LNCaP clone FGC (cell line): Measurements from ENCODE around the gene USF2.

Source experiments
- DNase-seq: peaks from one replicate; pipeline ENCODE4 v3.0.0-alpha.2; 2011; ENCODE audit warnings: low read depth
- H3K4me3 ChIP-seq: 2 replicates; pipeline ENCODE4 v1.5.1; 2011; ENCODE audit warnings: mild to moderate bottlenecking, low read depth, low read length, control low read depth
- TF ChIP-seq, protein P1 (sequence below): IDR thresholded peaks from 2 replicates; pipeline ENCODE4 v1.5.1; 2012; ENCODE audit warnings: mild to moderate bottlenecking; ENCODE audit not compliant: control insufficient read depth, insufficient read depth; ENCODE audit errors: extremely low read depth

Gene USF2

DNA sequence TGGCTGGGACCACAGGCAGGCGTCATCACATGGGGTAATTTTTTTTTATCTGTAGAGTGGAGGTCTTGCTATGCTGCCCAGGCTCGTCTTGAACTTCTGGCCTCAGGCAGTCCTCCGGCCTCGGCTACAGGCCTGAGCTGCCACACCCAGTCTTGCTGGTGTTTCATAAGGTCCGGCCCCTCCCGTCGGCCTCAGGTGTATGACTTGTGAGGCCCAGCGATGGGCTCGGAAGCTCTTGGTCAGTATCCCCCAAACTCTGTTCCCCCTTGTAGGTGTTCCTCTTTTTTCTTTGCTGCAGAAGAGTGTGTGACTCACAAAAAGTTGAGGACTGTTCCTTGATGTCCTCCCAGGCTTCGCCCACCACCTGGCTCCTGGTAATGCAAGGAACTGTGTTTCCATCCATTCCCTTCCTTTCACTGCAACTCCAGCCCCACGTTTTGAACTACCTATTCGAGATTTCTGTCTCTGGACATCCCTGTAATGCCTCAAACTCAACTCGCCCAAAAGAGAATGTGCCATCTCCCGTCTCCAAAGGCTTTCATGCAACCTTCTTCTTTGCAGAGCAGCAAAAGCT lies 5.0 kb downstream of the USF2 start:
- TF ChIP-seq, protein P1, sequence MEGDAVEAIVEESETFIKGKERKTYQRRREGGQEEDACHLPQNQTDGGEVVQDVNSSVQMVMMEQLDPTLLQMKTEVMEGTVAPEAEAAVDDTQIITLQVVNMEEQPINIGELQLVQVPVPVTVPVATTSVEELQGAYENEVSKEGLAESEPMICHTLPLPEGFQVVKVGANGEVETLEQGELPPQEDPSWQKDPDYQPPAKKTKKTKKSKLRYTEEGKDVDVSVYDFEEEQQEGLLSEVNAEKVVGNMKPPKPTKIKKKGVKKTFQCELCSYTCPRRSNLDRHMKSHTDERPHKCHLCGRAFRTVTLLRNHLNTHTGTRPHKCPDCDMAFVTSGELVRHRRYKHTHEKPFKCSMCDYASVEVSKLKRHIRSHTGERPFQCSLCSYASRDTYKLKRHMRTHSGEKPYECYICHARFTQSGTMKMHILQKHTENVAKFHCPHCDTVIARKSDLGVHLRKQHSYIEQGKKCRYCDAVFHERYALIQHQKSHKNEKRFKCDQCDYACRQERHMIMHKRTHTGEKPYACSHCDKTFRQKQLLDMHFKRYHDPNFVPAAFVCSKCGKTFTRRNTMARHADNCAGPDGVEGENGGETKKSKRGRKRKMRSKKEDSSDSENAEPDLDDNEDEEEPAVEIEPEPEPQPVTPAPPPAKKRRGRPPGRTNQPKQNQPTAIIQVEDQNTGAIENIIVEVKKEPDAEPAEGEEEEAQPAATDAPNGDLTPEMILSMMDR = no peak
- no peak for DNase-seq
- no peak overlapping the region for H3K4me3 ChIP-seq

DNA sequence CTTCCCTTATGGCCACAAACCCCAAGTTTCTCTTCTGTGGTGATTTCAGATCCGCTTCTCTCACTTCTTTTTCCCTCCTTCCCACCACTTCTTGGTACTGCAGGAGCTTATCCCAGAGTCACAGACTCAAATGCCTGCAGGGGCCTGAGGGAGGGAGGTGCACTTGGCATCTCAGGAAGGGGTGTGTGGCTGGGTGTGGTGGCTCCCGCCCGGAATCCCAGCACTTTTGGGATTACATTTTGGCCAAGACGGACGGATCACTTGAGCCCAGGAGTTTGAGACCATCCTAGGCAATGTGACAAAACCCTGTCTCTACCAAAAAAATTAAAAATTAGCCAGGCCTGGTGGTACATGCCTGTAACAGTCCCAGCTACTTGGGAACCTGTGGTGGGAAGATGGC lies 5.6 kb downstream of the USF2 start:
- TF ChIP-seq, protein P1 = no peak

DNA sequence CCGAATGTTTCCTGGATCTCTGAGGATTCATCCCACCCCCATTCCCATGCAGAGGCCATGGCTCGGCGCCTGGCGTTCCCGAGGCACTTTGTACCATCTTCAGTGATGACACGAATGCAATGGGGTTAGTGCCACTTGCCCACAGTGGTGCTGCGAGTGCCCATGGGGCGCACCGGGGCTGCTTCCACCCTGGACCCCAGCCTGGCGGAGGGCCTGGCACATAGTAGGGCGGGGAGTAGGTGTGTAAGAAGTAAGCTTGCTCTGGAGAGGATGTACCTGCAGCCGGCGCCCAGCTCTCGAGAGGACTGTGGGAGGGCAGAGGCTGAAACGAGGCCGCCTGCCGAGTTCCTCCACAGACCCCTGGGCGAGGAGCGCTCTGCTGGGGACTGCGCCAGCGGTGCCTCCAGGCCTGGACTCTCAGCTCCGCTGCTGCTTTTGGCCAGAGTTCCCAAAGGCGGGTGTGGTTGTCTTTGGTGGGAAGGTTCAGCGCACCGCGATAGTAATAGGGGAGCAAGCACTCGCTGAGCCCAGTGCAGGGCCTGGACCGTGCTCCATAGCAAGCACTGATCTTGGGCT lies 8.0 kb downstream of the USF2 start:
- no peak overlapping the region for H3K4me3 ChIP-seq
- TF ChIP-seq, protein P1 = no peak
- DNase-seq = no peak

More for the DNA sequence above, 5.6 kb downstream of the USF2 start:
- no peak overlapping the region for H3K4me3 ChIP-seq
- DNase-seq = no peak

DNA sequence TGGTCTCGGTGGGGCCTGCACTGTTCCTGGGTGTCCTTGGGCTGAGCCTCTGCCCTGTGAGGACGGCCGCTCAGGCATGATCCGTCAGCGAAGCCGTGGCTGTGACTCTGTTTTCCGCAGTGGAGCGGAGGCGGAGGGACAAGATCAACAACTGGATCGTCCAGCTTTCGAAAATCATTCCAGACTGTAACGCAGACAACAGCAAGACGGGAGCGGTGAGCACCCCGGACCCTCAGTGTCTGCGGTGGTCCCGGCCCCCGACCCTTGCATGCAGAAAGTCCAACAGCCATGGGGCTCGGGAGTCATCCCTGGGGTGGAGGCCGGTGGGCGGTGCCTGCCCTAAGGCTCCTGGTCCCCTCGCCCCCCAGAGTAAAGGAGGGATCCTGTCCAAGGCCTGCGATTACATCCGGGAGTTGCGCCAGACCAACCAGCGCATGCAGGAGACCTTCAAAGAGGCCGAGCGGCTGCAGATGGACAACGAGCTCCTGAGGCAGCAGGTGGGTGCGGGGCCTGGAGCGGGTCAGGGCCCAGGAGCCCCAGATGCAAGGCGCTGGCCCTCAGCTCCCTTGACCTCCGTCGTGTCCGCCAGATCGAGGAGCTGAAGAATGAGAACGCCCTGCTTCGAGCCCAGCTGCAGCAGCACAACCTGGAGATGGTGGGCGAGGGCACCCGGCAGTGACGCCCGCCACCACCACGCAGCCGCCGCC lies 10.0 kb downstream of the USF2 start:
- no peak overlapping the region for H3K4me3 ChIP-seq
- DNase-seq = no peak
- TF ChIP-seq, protein P1 = no peak

DNA sequence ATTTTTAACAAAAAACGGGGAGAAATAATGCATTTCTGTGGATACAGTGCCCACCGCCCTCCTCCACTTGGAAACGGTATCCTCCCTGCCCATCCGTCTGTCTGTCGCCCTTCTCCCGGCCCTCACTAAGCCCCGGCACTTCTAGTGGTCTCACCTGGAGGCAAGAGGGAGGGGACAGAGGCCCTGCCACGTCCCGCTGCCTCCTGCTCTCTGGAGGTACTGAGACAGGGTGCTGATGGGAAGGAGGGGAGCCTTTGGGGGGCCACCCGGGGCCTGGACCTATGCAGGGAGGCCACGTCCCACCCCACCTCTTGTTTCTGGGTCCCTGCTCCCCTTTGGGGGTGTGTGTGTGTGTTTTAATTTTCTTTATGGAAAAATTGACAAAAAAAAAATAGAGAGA lies 10.6 kb downstream of the USF2 start:
- TF ChIP-seq, protein P1 = no peak
- no peak for DNase-seq
- no peak overlapping the region for H3K4me3 ChIP-seq

DNA sequence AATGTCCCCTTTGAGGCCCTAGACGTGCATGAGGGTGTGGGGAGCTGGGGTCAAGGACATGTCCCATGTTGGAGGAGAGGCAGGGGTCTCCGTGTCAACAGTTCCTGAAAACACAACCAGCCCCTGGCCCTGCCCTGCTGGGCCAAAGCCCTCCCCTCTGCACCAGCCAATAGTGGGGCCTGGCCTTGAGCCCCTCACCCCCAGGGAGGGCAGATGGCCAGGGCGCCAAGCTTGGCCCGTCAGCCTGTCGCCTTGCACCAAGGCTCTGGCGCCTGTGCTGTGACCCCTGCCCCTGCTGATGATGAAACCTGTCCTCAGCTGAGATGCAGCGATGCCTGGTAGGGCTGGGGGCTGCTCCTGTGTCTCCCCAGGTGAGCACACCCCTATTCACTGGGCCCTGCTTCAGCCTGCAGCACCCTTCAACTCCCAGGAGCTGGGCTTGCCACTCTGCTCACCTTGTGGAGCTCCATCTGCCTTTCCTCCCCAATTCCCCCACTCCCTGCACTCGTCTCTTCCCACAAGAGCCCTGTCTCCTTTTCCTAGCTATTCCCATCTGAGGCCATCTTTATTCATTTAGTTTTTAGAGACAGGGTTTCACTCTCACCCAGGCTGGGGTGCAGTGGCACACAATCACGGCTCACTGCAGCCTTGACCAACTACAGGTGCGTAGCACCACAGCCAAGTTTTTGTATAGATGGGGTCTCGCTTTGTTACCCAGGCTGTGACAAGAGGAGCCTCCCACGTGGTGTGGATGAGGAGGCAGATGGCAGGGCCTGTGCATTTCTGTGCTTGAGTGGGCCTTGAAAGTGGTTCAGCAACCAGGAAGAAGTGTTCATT lies 11.4 kb downstream of the USF2 start:
- no peak for DNase-seq
- no peak overlapping the region for H3K4me3 ChIP-seq
- TF ChIP-seq, protein P1 = no peak
